ENCODE measurements around the gene LOXL1. TPM values are rescaled to one million over a fixed set of nuclear protein-coding genes. Genes with fewer than 3 reads are reported as not detected.

Gene LOXL1
- total and polyA plus RNA-seq, 9 of the 15 experiments (the other 6 are each of a cell fraction or from before 2014, with no cell fraction given), result 0.14 TPM; not detected in 8

GRCh38 chr15:73994912-73995622 lies 68.8 kb downstream of the LOXL1 start (continued):
- TF ChIP-seq JUND (IDR thresholded peaks at IDR 0.05; ENCODE audit: borderline replicate concordance, low read depth, low read length), result 0 out of 2 replicates have a peak, but pooled peaks have one; percentile 4
- no peak for TF ChIP-seq JUND (tag; IDR thresholded peaks at IDR 0.05; ENCODE audit: borderline replicate concordance, low read depth, low read length)
- TF ChIP-seq POLR2AphosphoS2 (IDR thresholded peaks at IDR 0.05; ENCODE audit: low read length), result no peak
- TF ChIP-seq SMARCA4 (IDR thresholded peaks at IDR 0.05), result no peak
- no peak for TF ChIP-seq HOMEZ (CRISPR knock-in tag; IDR thresholded peaks at IDR 0.05)
- TF ChIP-seq HSF4 (CRISPR knock-in tag; IDR thresholded peaks at IDR 0.05; ENCODE audit: borderline replicate concordance), result 0 out of 2 replicates have a peak, but pooled peaks have one; percentile 18
- TF ChIP-seq RBBP5 (IDR thresholded peaks at IDR 0.05; ENCODE audit: borderline replicate concordance, insufficient read depth, low read length, poor library complexity, severe bottlenecking), result peak; percentile 68
- TF ChIP-seq SAP30 (IDR thresholded peaks at IDR 0.05; ENCODE audit: borderline replicate concordance, insufficient read depth, low read depth, low read length, poor library complexity, severe bottlenecking), result peak; percentile 55
- TF ChIP-seq MLLT1 (IDR thresholded peaks at IDR 0.05), result peak in 1 of 2 experiments; percentile 70; a peak in 2 of 4 replicates
- TF ChIP-seq CEBPB (tag; IDR thresholded peaks at IDR 0.05), result 0 out of 2 replicates have a peak, but pooled peaks have one; percentile 8
- TF ChIP-seq ZFX (CRISPR knock-in tag; IDR thresholded peaks at IDR 0.05), result peak; percentile 51
- no peak for TF ChIP-seq SMARCA5 (IDR thresholded peaks at IDR 0.05)

All from K562 (cell line).